Activated T-helper 17 cell treated with anti-CD3 and anti-CD28 coated beads, Interleukin-2, amount 50 U/mL, for 72 hours (primary cell): ENCODE results near the gene IFIH1. TPM values are rescaled to one million over a fixed set of nuclear protein-coding genes. Genes with fewer than 3 reads are reported as not detected.

Source experiments
- ATAC-seq: fragments of 150-1000 bp; cut with Tn5 transposase; replicated peaks from 2 replicates; pipeline ENCODE4 v1.10.0; 2021; ENCODE audit warnings: mild to moderate bottlenecking, moderate library complexity
- H3K27ac Mint-ChIP-seq: one replicate; pipeline ENCODE4 v1.8.0; 2022; ENCODE audit warnings: mixed read lengths
- H3K27me3 Mint-ChIP-seq: one replicate; pipeline ENCODE4 v1.8.0; 2022; ENCODE audit warnings: mixed read lengths
- H3K36me3 Mint-ChIP-seq: one replicate; pipeline ENCODE4 v1.8.0; 2022; ENCODE audit warnings: low read depth, mild to moderate bottlenecking, mixed read lengths
- H3K4me1 Mint-ChIP-seq: one replicate; pipeline ENCODE4 v1.8.0; 2022; ENCODE audit warnings: mixed read lengths
- H3K4me3 Mint-ChIP-seq: one replicate; pipeline ENCODE4 v1.8.0; 2022; ENCODE audit warnings: mild to moderate bottlenecking, mixed read lengths
- H3K9me3 Mint-ChIP-seq: one replicate; pipeline ENCODE4 v1.8.0; 2022; ENCODE audit warnings: mixed read lengths
- total RNA-seq, 2 donors: library from RNA; stranded (reverse); gene quantifications; one replicate each; pipeline ENCODE4 v1.2.3, GENCODE V29; 2022

The IFIH1 gene
- total RNA-seq, 2 donors from 2014 or later = 24.8 to 26.7 TPM

GRCh38 chr2:162324953-162325352 lies 6.5 kb upstream of the IFIH1 start:
- no peak for ATAC-seq
- Mint-ChIP-seq H3K27me3 (no peaks in the 10 kb centered on the region), H3K4me3 (no peak overlapping the region), H3K9me3 (no peaks in the 10 kb centered on the region), H3K27ac (no peak overlapping the region), H3K4me1 (peaks cover 11% of the 10 kb centered on the region), H3K36me3 (no peaks in the 10 kb centered on the region)

GRCh38 chr2:162320864-162321517 lies 2.5 kb upstream of the IFIH1 start:
- peaks cover 13% of the 10 kb centered on the region for H3K36me3 Mint-ChIP-seq
- ATAC-seq = no peak
- no peak overlapping the region for H3K27ac Mint-ChIP-seq
- peaks cover 21% of the 10 kb centered on the region for H3K4me1 Mint-ChIP-seq
- no peaks in the 10 kb centered on the region for H3K9me3 Mint-ChIP-seq
- H3K27me3 Mint-ChIP-seq = no peaks in the 10 kb centered on the region
- H3K4me3 Mint-ChIP-seq = peak overlapping the region; percentile 99

- peaks cover 19% of the 10 kb centered on the region for H3K36me3 Mint-ChIP-seq
- peak; percentile 10 for ATAC-seq
- no peaks in the 10 kb centered on the region for H3K9me3 Mint-ChIP-seq
- peaks cover 32% of the 10 kb centered on the region for H3K4me1 Mint-ChIP-seq
- H3K27me3 Mint-ChIP-seq = no peaks in the 10 kb centered on the region
- H3K4me3 Mint-ChIP-seq = peak overlapping the region; percentile 99
- H3K27ac Mint-ChIP-seq = peak overlapping the region; percentile 99
These were observed 590 bp downstream of the IFIH1 start for GRCh38 chr2:162317861-162318327.

GRCh38 chr2:162317058-162317742 lies 1.3 kb downstream of the IFIH1 start:
- Mint-ChIP-seq H3K27ac (peak overlapping the region; percentile 99), H3K27me3 (no peaks in the 10 kb centered on the region), H3K4me3 (peak overlapping the region; percentile 99), H3K36me3 (peaks cover 19% of the 10 kb centered on the region), H3K9me3 (no peaks in the 10 kb centered on the region), H3K4me1 (peaks cover 38% of the 10 kb centered on the region)
- ATAC-seq = no peak

GRCh38 chr2:162316590-162316989 lies 1.9 kb downstream of the IFIH1 start:
- peak overlapping the region; percentile 99 for H3K27ac Mint-ChIP-seq
- ATAC-seq = no peak
- H3K36me3 Mint-ChIP-seq = peaks cover 19% of the 10 kb centered on the region
- H3K9me3 Mint-ChIP-seq = no peaks in the 10 kb centered on the region
- peaks cover 41% of the 10 kb centered on the region for H3K4me1 Mint-ChIP-seq
- no peaks in the 10 kb centered on the region for H3K27me3 Mint-ChIP-seq
- H3K4me3 Mint-ChIP-seq = peak overlapping the region; percentile 99

GRCh38 chr2:162315938-162316337 lies 2.5 kb downstream of the IFIH1 start:
- H3K36me3 Mint-ChIP-seq = peaks cover 23% of the 10 kb centered on the region
- H3K4me3 Mint-ChIP-seq = peak overlapping the region; percentile 99
- H3K9me3 Mint-ChIP-seq = no peaks in the 10 kb centered on the region
- peak overlapping the region; percentile 99 for H3K27ac Mint-ChIP-seq
- no peak for ATAC-seq
- H3K27me3 Mint-ChIP-seq = no peaks in the 10 kb centered on the region
- peaks cover 35% of the 10 kb centered on the region for H3K4me1 Mint-ChIP-seq

GRCh38 chr2:162312853-162313252 lies 5.6 kb downstream of the IFIH1 start:
- Mint-ChIP-seq H3K4me3 (no peak overlapping the region), H3K4me1 (peaks cover 44% of the 10 kb centered on the region), H3K36me3 (peaks cover 36% of the 10 kb centered on the region), H3K27me3 (no peaks in the 10 kb centered on the region), H3K27ac (no peak overlapping the region), H3K9me3 (no peaks in the 10 kb centered on the region)
- ATAC-seq = no peak

GRCh38 chr2:162308747-162309503 lies 9.6 kb downstream of the IFIH1 start:
- Mint-ChIP-seq H3K27ac (no peak overlapping the region), H3K4me3 (no peak overlapping the region), H3K9me3 (no peaks in the 10 kb centered on the region), H3K27me3 (no peaks in the 10 kb centered on the region), H3K4me1 (peaks cover 33% of the 10 kb centered on the region), H3K36me3 (peaks cover 58% of the 10 kb centered on the region)
- peak; percentile 37 for ATAC-seq

GRCh38 chr2:162305901-162306300 lies 12.6 kb downstream of the IFIH1 start:
- no peaks in the 10 kb centered on the region for H3K27me3 Mint-ChIP-seq
- peaks cover 56% of the 10 kb centered on the region for H3K36me3 Mint-ChIP-seq
- H3K27ac Mint-ChIP-seq = no peak overlapping the region
- no peaks in the 10 kb centered on the region for H3K9me3 Mint-ChIP-seq
- no peak overlapping the region for H3K4me3 Mint-ChIP-seq
- H3K4me1 Mint-ChIP-seq = peaks cover 18% of the 10 kb centered on the region
- ATAC-seq = no peak

- Mint-ChIP-seq H3K27ac (no peak overlapping the region), H3K27me3 (no peaks in the 10 kb centered on the region), H3K4me1 (no peaks in the 10 kb centered on the region), H3K9me3 (no peaks in the 10 kb centered on the region), H3K4me3 (no peak overlapping the region), H3K36me3 (peaks cover 22% of the 10 kb centered on the region)
- no peak for ATAC-seq
These were observed 16.6 kb downstream of the IFIH1 start for GRCh38 chr2:162301877-162302276.

GRCh38 chr2:162301151-162301804 lies 17.2 kb downstream of the IFIH1 start:
- Mint-ChIP-seq H3K27me3 (no peaks in the 10 kb centered on the region), H3K9me3 (no peaks in the 10 kb centered on the region), H3K27ac (no peak overlapping the region), H3K4me1 (no peaks in the 10 kb centered on the region), H3K36me3 (peaks cover 16% of the 10 kb centered on the region), H3K4me3 (no peak overlapping the region)
- peak; percentile 49 for ATAC-seq

- no peak for ATAC-seq
These were observed 18.2 kb downstream of the IFIH1 start for GRCh38 chr2:162300266-162300665.

GRCh38 chr2:162298669-162299335 lies 19.7 kb downstream of the IFIH1 start:
- H3K9me3 Mint-ChIP-seq = no peaks in the 10 kb centered on the region
- ATAC-seq = no peak
- H3K4me1 Mint-ChIP-seq = no peaks in the 10 kb centered on the region
- H3K4me3 Mint-ChIP-seq = no peak overlapping the region
- peaks cover 8% of the 10 kb centered on the region for H3K36me3 Mint-ChIP-seq
- H3K27me3 Mint-ChIP-seq = no peaks in the 10 kb centered on the region
- H3K27ac Mint-ChIP-seq = no peak overlapping the region

More at GRCh38 chr2:162300266-162300665, 18.2 kb downstream of the IFIH1 start:
- no peaks in the 10 kb centered on the region for H3K4me1 Mint-ChIP-seq
- H3K27ac Mint-ChIP-seq = no peak overlapping the region
- peaks cover 15% of the 10 kb centered on the region for H3K36me3 Mint-ChIP-seq
- H3K27me3 Mint-ChIP-seq = no peaks in the 10 kb centered on the region
- H3K9me3 Mint-ChIP-seq = no peaks in the 10 kb centered on the region
- H3K4me3 Mint-ChIP-seq = no peak overlapping the region
